SIG-M5 treated with dmso at 0.1 percent for 504 hours (cell line): Measurements from ENCODE around the gene FBXL12.
A peak's percentile ranks its signal among the peaks of the same experiment; 100 is the strongest.
"Not testable (repeated sequence)": the region's sequence is repeated elsewhere in the genome, so short reads cannot be mapped to it uniquely, and the experiment has no call there.

Experiments
- DNase-seq: peaks from one replicate; lab custom pipeline; 2025; ENCODE audit not compliant: unreplicated experiment; lab: John Stamatoyannopoulos, UW

The FBXL12 gene

GRCh38 chr19:9793071-9793591 lies 25.7 kb downstream of the FBXL12 start:
- DNase-seq: no peak

GRCh38 chr19:9792206-9793070 lies 26.4 kb downstream of the FBXL12 start:
- peak; percentile 81 for DNase-seq

GRCh38 chr19:9791552-9792205 lies 27.2 kb downstream of the FBXL12 start:
- peak; percentile 82 for DNase-seq

GRCh38 chr19:9791073-9791367 lies 27.9 kb downstream of the FBXL12 start:
- not testable (repeated sequence) for DNase-seq

GRCh38 chr19:9789579-9789978 lies 29.3 kb downstream of the FBXL12 start:
- not testable (repeated sequence) for DNase-seq

GRCh38 chr19:9789066-9789465 lies 29.8 kb downstream of the FBXL12 start:
- no peak for DNase-seq

- not testable (repeated sequence) for DNase-seq
Measured at GRCh38 chr19:9788604-9789003, 30.3 kb downstream of the FBXL12 start.

GRCh38 chr19:9786819-9787218 lies 32.1 kb downstream of the FBXL12 start:
- DNase-seq: no peak

- DNase-seq: no peak
Measured at GRCh38 chr19:9786342-9786741, 32.5 kb downstream of the FBXL12 start.

- DNase-seq: peak; percentile 72
Measured at GRCh38 chr19:9785367-9786331, 33.2 kb downstream of the FBXL12 start.

GRCh38 chr19:9784163-9784496 lies 34.7 kb downstream of the FBXL12 start:
- DNase-seq: not testable (repeated sequence)

- DNase-seq: no peak
Measured at GRCh38 chr19:9782338-9782737, 36.5 kb downstream of the FBXL12 start.

GRCh38 chr19:9768175-9769112 lies 50.4 kb downstream of the FBXL12 start, which contains the start of gene ZNF846:
TSS of gene ZNF846 (minus strand) at chr19:9768738. CDS start at chr19:9764950, 3,788 bp downstream.
- DNase-seq: peak; percentile 92
